ENCODE results near the gene GNG13.
"Not testable (repeated sequence)": the region's sequence is repeated elsewhere in the genome, so short reads cannot be mapped to it uniquely, and the experiment has no call there.

The GNG13 gene

GRCh38 chr16:760545-761343 lies 39.8 kb downstream of the GNG13 start, which contains the start of gene MSLN:
MSLN (plus strand) TSS chr16:760734; CDS start chr16:762681, 1,947 bp downstream.
- no peak for DNase-seq (ENCODE audit: low read depth)

- no peak for DNase-seq (ENCODE audit: low read depth)
Measured at GRCh38 chr16:760065-760464, 40.5 kb downstream of the GNG13 start.

GRCh38 chr16:759110-759910 lies 41.2 kb downstream of the GNG13 start:
- no peak for DNase-seq (ENCODE audit: low read depth)

DNA sequence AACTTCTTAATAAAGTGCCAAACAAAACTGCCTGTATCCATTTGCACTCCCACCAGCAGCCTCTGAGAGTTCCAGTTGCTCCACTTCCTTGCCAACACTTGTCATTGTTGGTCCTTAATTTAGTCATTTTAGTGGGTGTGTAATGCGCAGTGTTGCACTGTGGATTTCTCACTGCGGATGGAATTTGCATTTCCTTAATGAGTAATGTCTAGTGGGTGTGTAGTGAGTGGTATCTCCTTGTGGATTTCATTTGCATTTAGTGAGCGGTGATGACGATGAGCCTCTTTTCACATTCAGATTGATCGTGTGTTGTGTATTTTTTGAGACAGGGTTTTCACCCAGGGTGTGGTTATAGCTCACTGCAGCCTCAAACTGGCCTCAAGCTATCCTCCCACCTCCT lies 44.1 kb downstream of the GNG13 start:
- no peak for DNase-seq (ENCODE audit: low read depth)

DNA sequence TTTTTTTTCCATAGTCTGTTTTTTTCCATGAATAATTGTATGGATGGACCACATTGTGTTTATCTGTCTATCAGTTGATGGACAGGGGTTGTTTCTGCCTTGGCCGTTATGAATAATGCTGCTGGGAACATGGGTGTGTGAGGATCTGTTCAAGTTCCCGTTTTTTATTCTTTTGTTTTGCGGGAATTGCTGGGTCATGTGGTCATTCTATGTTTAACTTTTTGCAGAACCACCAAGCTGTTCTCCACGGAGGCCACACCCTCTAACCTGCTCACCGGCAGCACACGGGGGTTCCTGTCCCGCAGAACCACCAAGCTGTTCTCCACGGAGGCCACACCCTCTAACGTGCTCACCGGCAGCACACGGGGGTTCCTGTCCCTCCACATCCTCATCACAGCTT lies 45.9 kb downstream of the GNG13 start:
- DNase-seq (ENCODE audit: low read depth): no peak

GRCh38 chr16:754121-754607 lies 46.4 kb downstream of the GNG13 start:
- not testable (repeated sequence) for DNase-seq (ENCODE audit: low read depth)

DNA sequence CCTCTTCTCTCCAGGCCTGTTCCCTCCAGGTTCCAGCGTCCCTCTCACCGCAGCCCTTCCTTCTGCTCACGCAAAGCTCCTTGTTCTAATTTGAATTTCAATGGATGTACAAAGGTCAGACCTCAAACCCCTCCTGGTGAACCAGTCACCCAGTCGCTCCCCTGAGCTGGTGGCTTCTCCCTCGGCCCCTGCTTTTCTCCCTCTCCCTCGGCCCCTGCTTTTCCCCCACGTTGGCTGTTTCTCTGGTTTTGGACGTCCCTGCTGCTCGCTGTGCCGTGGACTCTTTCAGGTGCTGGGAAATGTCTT lies 48.6 kb downstream of the GNG13 start:
- no peak for DNase-seq (ENCODE audit: low read depth)

GRCh38 chr16:751152-752006 lies 49.2 kb downstream of the GNG13 start:
- DNase-seq (ENCODE audit: low read depth): no peak

GRCh38 chr16:750485-750884 lies 50.0 kb downstream of the GNG13 start:
- DNase-seq (ENCODE audit: low read depth): no peak

- DNase-seq (ENCODE audit: low read depth): no peak
Measured at GRCh38 chr16:749010-749409, 51.5 kb downstream of the GNG13 start.

All from stimulated activated CD4-positive, alpha-beta T cell treated with anti-CD3 and anti-CD28 coated beads, Interleukin-2, amount 100 ng/mL, for 4 hours (primary cell).